HepG2 (cell line): ENCODE results near the gene STH. TPM values are rescaled to one million over a fixed set of nuclear protein-coding genes. Genes with fewer than 3 reads are reported as not detected.
A peak's percentile ranks its signal among the peaks of the same experiment; 100 is the strongest.

Experiments used
- ATAC-seq: fragments of 200-7000 bp; cut with Tn5 transposase; 3 replicates; pipeline ENCODE4 v1.9.1; 2020; ENCODE audit warnings: mild to moderate bottlenecking, moderate library complexity
- Bru-seq: library from RNA; stranded (reverse); fragments of 400-500 nt; gene quantifications from one replicate; lab custom pipeline; 2021; lab: Mats Ljungman, UMichigan
- BruChase-seq, 2 experiments: library from RNA; stranded (reverse); fragments of 400-500 nt; gene quantifications; one replicate each; lab custom pipeline; 2021; lab: Mats Ljungman, UMichigan
- BruUV-seq: library from RNA; stranded (reverse); fragments of 400-500 nt; replicated peaks from 2 replicates; lab custom pipeline; 2021; lab: Mats Ljungman, UMichigan
- CTCF ChIA-PET: fragments of 300-600 bp; formaldehyde crosslinking; extraction: SDS; loops from one replicate; lab custom pipeline; 2021; ENCODE audit warnings: low total read pairs, inconsistent platforms, low intra/inter-chr PET ratio; lab: Yijun Ruan, JAX
- POLR2A ChIA-PET: fragments of 350-600 bp; sonication (Branson Sonifier 250); formaldehyde crosslinking; loops from one replicate; lab custom pipeline; 2020; ENCODE audit warnings: antibody characterized with exemption, inconsistent platforms; lab: Yijun Ruan, JAX
- DNase-seq: peaks from one replicate; pipeline ENCODE4 v3.0.0-alpha.2; 2015; ENCODE audit warnings: low spot score
- FAIRE-seq: peaks from 3 replicates; lab custom pipeline; 2011; peaks lifted over from hg19 to GRCh38; lab: Jason Lieb, UNC
- H2AFZ ChIP-seq: one replicate; pipeline ENCODE4 v1.6.1; 2011; ENCODE audit warnings: low read length, inconsistent platforms
- H3K27ac ChIP-seq: fragments of 300-600 bp; 3 replicates; pipeline ENCODE4 v1.8.0; 2011; ENCODE audit warnings: mixed run types, mild to moderate bottlenecking, mixed read lengths, low read length, inconsistent platforms; ENCODE audit not compliant: insufficient read depth; ENCODE audit errors: extremely low read length
- H3K27me3 ChIP-seq, 2 experiments: fragments of 200-600 bp in 1 of 2; 2 replicates in 1 of 2; 3 replicates in 1 of 2; pipeline versions ENCODE4 v1.6.0 to v1.8.0; 2011; ENCODE audit warnings: low read length in 2 of 2, mild to moderate bottlenecking in 2 of 2, moderate library complexity in 2 of 2, inconsistent platforms in 1 of 2; ENCODE audit not compliant: insufficient read depth in 2 of 2, control insufficient read depth in 1 of 2
- H3K36me3 ChIP-seq, 2 experiments: fragments of 200-600 bp in 1 of 2; replicated peaks in 1 of 2; 2 replicates in 1 of 2; 3 replicates in 1 of 2; pipeline versions ENCODE4 v1.5.1 to v1.8.0; 2011; ENCODE audit warnings: low read length in 2 of 2, inconsistent platforms in 1 of 2; ENCODE audit not compliant: insufficient read depth in 2 of 2, control insufficient read depth in 1 of 2
- H3K4me1 ChIP-seq: 2 replicates; pipeline ENCODE4 v1.5.1; 2012; ENCODE audit warnings: low read length, inconsistent platforms; ENCODE audit not compliant: insufficient read depth
- H3K4me2 ChIP-seq: 2 replicates; pipeline ENCODE4 v1.6.0; 2011; ENCODE audit warnings: low read depth, low read length, inconsistent platforms
- H3K4me3 ChIP-seq, 3 experiments: fragments of 200-600 bp in 1 of 3; sonication (generic), shearing (Covaris generic) in 1 of 3; replicated peaks in 1 of 3; 2 replicates each; pipeline ENCODE4 v1.5.1; 2011 to 2016; ENCODE audit warnings: low read length in 3 of 3, inconsistent platforms in 2 of 3, low read depth in 2 of 3, mild to moderate bottlenecking in 2 of 3, control low read depth in 1 of 3, mixed read lengths in 1 of 3; ENCODE audit not compliant: insufficient read depth in 1 of 3
- H3K79me2 ChIP-seq: one replicate; pipeline ENCODE4 v1.6.1; 2011; ENCODE audit warnings: low read length, inconsistent platforms; ENCODE audit not compliant: insufficient read depth
- H3K9ac ChIP-seq: 2 replicates; pipeline ENCODE4 v1.6.0; 2011; ENCODE audit warnings: mild to moderate bottlenecking, low read depth, low read length, inconsistent platforms; ENCODE audit not compliant: insufficient read depth
- H3K9me3 ChIP-seq: 2 replicates; pipeline ENCODE4 v1.5.1; 2012; ENCODE audit warnings: mild to moderate bottlenecking, low read length
- H4K20me1 ChIP-seq: 2 replicates; pipeline ENCODE4 v1.6.0; 2011; ENCODE audit warnings: inconsistent platforms, mild to moderate bottlenecking, low read length, moderate library complexity; ENCODE audit not compliant: insufficient read depth
- ATF7 ChIP-seq, 2 experiments: fragments of 450-650 bp in 1 of 2; sonication (generic) in 1 of 2; formaldehyde crosslinking in 1 of 2; IDR thresholded peaks; 2 replicates each; pipeline versions ENCODE4 v1.4.0 to v1.6.1; 2016 to 2020; ENCODE audit warnings: antibody characterized with exemption in 1 of 2, mild to moderate bottlenecking in 1 of 2, missing genetic modification reagents in 1 of 2
- CREB1 ChIP-seq, 2 experiments: fragments of 450-650 bp in 1 of 2; IDR thresholded peaks; 2 replicates each; pipeline ENCODE4 v1.6.1; 2016 to 2017; ENCODE audit warnings: control low read depth in 1 of 2, mild to moderate bottlenecking in 1 of 2, missing compliant biosample characterization in 1 of 2, missing genetic modification characterization in 1 of 2
- KDM6A ChIP-seq: IDR thresholded peaks from 2 replicates; pipeline ENCODE4 v1.6.1; 2016; ENCODE audit warnings: low read depth
- TGIF2 ChIP-seq: IDR thresholded peaks from 2 replicates; pipeline ENCODE4 v1.6.1; 2016; ENCODE audit warnings: control low read depth, missing compliant biosample characterization
- ZNF333 ChIP-seq: sonication (generic); formaldehyde crosslinking; IDR thresholded peaks from 2 replicates; pipeline ENCODE4 v1.4.0; 2020; ENCODE audit warnings: mild to moderate bottlenecking, missing genetic modification reagents, borderline replicate concordance
- ZNF746 ChIP-seq: sonication (generic); formaldehyde crosslinking; IDR thresholded peaks from 2 replicates; pipeline ENCODE4 v1.8.0; 2022; ENCODE audit warnings: mild to moderate bottlenecking, missing genetic modification reagents
- WGBS: methylation state at CpG from one replicate; pipeline ENCODE4 v1.1.6; 2017; ENCODE audit warnings: low lambda C conversion rate; 5-methylcytosine and 5-hydroxymethylcytosine counted together
- in situ Hi-C: cut with HindIII; loops from 2 replicates; pipeline ENCODE4 v1.10.0; 2017; ENCODE audit warnings: low pct_unique_long_range_greater_than_20kb; ENCODE audit not compliant: extremely low pct_ligation_motif_present
- intact Hi-C: fragments of 100-400 bp; cut with micrococcal nuclease; formaldehyde crosslinking; loops from one replicate; pipeline ENCODE4 v1.10.0; 2022; ENCODE audit not compliant: unreplicated experiment
- long read RNA-seq, 2 experiments: library from RNA in 1 of 2; library from polyadenylated mRNA in 1 of 2; stranded (forward) in 1 of 2; unstranded in 1 of 2; transcript quantifications; one replicate each; pipeline ENCODE4 v2.0.0, GENCODE V29; 2019 to 2022
- polyA minus RNA-seq, 3 experiments: library from RNA; depleted of rRNA, polyadenylated mRNA; stranded (reverse); fragments of >200 nt; gene quantifications; 2 replicates each; pipeline ENCODE4 v1.2.3, GENCODE V29; 2011; ENCODE audit warnings: low replicate concordance in 1 of 3
- polyA plus RNA-seq, 8 experiments: library from polyadenylated mRNA; depleted of rRNA in 3 of 8; stranded (reverse) in 7 of 8; unstranded in 1 of 8; fragments of >200 nt; fragmentation: Illumina TruSeq in 4 of 8; extraction: Trizol in 4 of 8; gene quantifications; 2 replicates each; pipeline versions ENCODE4 v1.2.1 to v1.2.3, GENCODE V29; 2011 to 2016; ENCODE audit warnings: low read depth in 4 of 8, missing spikeins in 1 of 8, mixed read lengths in 1 of 8; ENCODE audit not compliant: insufficient read depth in 1 of 8
- total RNA-seq, 5 experiments: library from RNA; depleted of rRNA; stranded (reverse); fragments of >200 nt; fragmentation: Illumina TruSeq; extraction: Trizol; gene quantifications; 2 replicates each; pipeline ENCODE4 v1.2.3, GENCODE V29; 2016; ENCODE audit warnings: low read depth in 1 of 5

STH gene
- not detected in 2 replicates for total RNA-seq (2016; rRNA removed; fragmentation: Illumina TruSeq; extraction: Trizol)
- total RNA-seq (2016; cell fraction: cytosol; rRNA removed; fragmentation: Illumina TruSeq; extraction: Trizol; ENCODE audit: low read depth), result not detected in 2 replicates
- not detected in 2 replicates for total RNA-seq (2016; cell fraction: insoluble cytoplasmic fraction; rRNA removed; fragmentation: Illumina TruSeq; extraction: Trizol)
- not detected in 2 replicates for total RNA-seq (2016; cell fraction: membrane; rRNA removed; fragmentation: Illumina TruSeq; extraction: Trizol)
- total RNA-seq (2016; cell fraction: nucleus; rRNA removed; fragmentation: Illumina TruSeq; extraction: Trizol), result not detected in 2 replicates
- 0.37 TPM in 1 of 2 replicates, not detected in the other for polyA plus RNA-seq (2011; rRNA removed)
- polyA plus RNA-seq (2011; cell fraction: cytosol; rRNA removed), result not detected in 2 replicates
- not detected in 2 replicates for polyA plus RNA-seq (2011; cell fraction: nucleus; rRNA removed)
- not detected in 2 replicates for polyA plus RNA-seq (2012)
- polyA plus RNA-seq (2016; cell fraction: cytosol; fragmentation: Illumina TruSeq; extraction: Trizol; ENCODE audit: low read depth), result not detected in 2 replicates
- polyA plus RNA-seq (2016; cell fraction: insoluble cytoplasmic fraction; fragmentation: Illumina TruSeq; extraction: Trizol; ENCODE audit: low read depth), result not detected in 2 replicates
- polyA plus RNA-seq (2016; cell fraction: membrane; fragmentation: Illumina TruSeq; extraction: Trizol; ENCODE audit: low read depth), result not detected in 2 replicates
- polyA plus RNA-seq (2016; cell fraction: nucleus; fragmentation: Illumina TruSeq; extraction: Trizol; ENCODE audit: insufficient read depth, low read depth), result not detected in 2 replicates
- polyA minus RNA-seq (2011; rRNA and poly(A)+ RNA removed; ENCODE audit: low replicate concordance), result 0.78 TPM in 1 of 2 replicates, not detected in the other
- polyA minus RNA-seq (2011; cell fraction: cytosol; rRNA and poly(A)+ RNA removed), result not detected in 2 replicates
- polyA minus RNA-seq (2011; cell fraction: nucleus; rRNA and poly(A)+ RNA removed), result not detected in 2 replicates
- Bru-seq, nascent RNA, result percentile 29 among the genes with signal in this experiment
- BruChase-seq, experiment 1, labeled RNA remaining after a 6-hour chase, result percentile 25 among the genes with signal in this experiment
- BruChase-seq, experiment 2, labeled RNA remaining after a 2-hour chase, result percentile 43 among the genes with signal in this experiment
- long read RNA-seq, experiment 1, result 0 reads
- long read RNA-seq, experiment 2, result 0 reads

- H3K9me3 ChIP-seq, result no peaks in the 10 kb centered on the region
- peaks cover 33% of the 10 kb centered on the region for H3K4me1 ChIP-seq
- no peak within 1 kb of the TSS for H3K27ac ChIP-seq
- H4K20me1 ChIP-seq, result no peaks in the 10 kb centered on the region
- H3K79me2 ChIP-seq, result no peaks in the 10 kb centered on the region
- H2AFZ ChIP-seq, result no peak within 1 kb of the TSS
- intact Hi-C loops, result no loop called here
- no peak within 1 kb of the TSS for H3K4me2 ChIP-seq
- TF ChIP-seq ZNF746 (no peak), CREB1 (IDR thresholded peaks at IDR 0.05) (peak; percentile 93), CREB1 (CRISPR knock-in tag; IDR thresholded peaks at IDR 0.05) (no peak), ZNF333 (CRISPR knock-in tag) (0 out of 2 replicates have a peak, but pooled peaks have one; percentile 38), ATF7 (IDR thresholded peaks at IDR 0.05) (peak; percentile 96), ATF7 (CRISPR knock-in tag; IDR thresholded peaks at IDR 0.05) (no peak), TGIF2 (CRISPR knock-in tag) (no peak), KDM6A (CRISPR knock-in tag) (no peak)
- ATAC-seq (no peak), DNase-seq (no peak), FAIRE-seq (no peak)
- WGBS, result 70% methylated on average over 8 of the region's 8 CpGs
- POLR2A ChIA-PET, result no interaction called here
- no peaks in the 10 kb centered on the region for H3K36me3 ChIP-seq
- no peak within 1 kb of the TSS for H3K9ac ChIP-seq
- in situ Hi-C loops, result no loop called here
- H3K4me3 ChIP-seq, result no peak within 1 kb of the TSS
- CTCF ChIA-PET, result no interaction called here
- H3K27me3 ChIP-seq, result 0 out of 5 replicates have a peak, but pooled peaks cover 0 to 1% of the 10 kb centered on the region in 2 experiments
- no TSS peak for BruUV-seq
Observed at GRCh38 chr17:45998987-45999899, at the start of gene STH. STH (plus strand) TSS chr17:45999250; CDS start chr17:45999280, 30 bp downstream.
